HG03432 (cell line): ENCODE measurements around the gene RPS17.
"Not testable (repeated sequence)": the region's sequence is repeated elsewhere in the genome, so short reads cannot be mapped to it uniquely, and the experiment has no call there.

Experiments used
- ATAC-seq: cut with Tn5 transposase; IDR thresholded peaks from one replicate; pipeline ENCODE4 v1.9.1; 2021; ENCODE audit warnings: mild to moderate bottlenecking, moderate library complexity; ENCODE audit not compliant: unreplicated experiment

Gene RPS17

GRCh38 chr15:82513587-82513986 is 26.7 kb downstream of the RPS17 start:
- not testable (repeated sequence) for ATAC-seq

GRCh38 chr15:82507693-82508092 is 32.6 kb downstream of the RPS17 start:
- ATAC-seq: not testable (repeated sequence)

DNA sequence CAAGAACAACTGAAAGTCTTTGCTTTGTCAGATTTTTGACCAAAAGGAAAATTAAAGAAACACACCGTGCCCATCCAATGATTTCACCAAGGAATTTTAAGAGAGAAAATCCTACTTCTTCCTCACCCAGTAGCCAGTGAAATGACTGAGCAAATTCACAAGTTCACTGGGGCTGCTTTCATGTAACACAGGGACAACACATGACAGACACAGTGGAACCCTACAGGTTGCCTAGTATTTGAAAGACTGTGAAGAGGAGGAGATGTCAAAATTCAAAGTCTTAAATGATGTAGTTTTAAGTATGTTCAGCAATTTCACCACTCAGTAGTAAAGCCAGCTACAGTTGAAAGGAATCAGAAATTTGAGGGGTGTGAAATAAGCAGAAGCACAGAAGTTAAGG is 33.2 kb downstream of the RPS17 start:
- not testable (repeated sequence) for ATAC-seq

- ATAC-seq: not testable (repeated sequence)
Observed at GRCh38 chr15:82505842-82506241, 34.4 kb downstream of the RPS17 start.

DNA sequence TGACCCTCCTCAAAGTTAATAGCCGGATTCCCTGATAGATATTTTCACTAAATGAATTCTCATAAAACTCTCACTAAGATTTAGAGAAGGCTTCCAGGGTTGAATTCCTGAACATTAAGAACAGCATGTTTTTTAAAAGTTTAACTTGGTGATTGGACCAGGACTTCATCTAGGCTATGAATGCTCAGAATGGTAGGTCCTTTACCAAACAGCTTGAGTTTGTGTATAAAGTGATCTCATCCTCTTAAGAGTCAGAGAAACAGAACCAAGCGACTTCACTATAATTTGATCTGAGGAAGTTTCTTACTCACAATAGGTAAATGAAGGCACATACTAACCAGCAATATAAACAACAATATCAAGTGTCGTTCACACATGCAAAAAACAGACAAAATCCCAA is 36.2 kb downstream of the RPS17 start:
- not testable (repeated sequence) for ATAC-seq

- peak; percentile 44 for ATAC-seq
Observed at GRCh38 chr15:82502700-82503339, 37.4 kb downstream of the RPS17 start.

- not testable (repeated sequence) for ATAC-seq
Observed at GRCh38 chr15:82500772-82501171, 39.5 kb downstream of the RPS17 start.

DNA sequence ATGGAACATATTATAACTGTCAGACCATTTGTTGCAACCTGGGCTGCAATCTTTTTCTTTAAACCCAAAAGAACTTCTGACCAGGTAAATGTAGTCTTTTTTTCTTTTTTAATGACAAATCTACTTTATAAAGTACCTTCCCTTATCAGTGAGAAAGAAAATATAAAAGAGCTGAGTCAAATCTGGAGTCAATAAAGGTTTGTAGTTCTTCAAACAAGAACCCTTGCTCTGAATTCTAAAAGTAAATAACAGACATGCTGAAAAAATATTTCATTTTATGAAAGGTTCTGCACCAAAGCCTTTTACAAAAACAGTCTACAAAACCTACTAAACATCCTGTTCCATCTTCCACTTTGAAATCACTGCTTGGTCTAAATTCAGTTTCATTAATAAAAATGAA is 42.3 kb downstream of the RPS17 start:
- ATAC-seq: not testable (repeated sequence)

- not testable (repeated sequence) for ATAC-seq
Observed at GRCh38 chr15:82488250-82488649, 52.0 kb downstream of the RPS17 start.

DNA sequence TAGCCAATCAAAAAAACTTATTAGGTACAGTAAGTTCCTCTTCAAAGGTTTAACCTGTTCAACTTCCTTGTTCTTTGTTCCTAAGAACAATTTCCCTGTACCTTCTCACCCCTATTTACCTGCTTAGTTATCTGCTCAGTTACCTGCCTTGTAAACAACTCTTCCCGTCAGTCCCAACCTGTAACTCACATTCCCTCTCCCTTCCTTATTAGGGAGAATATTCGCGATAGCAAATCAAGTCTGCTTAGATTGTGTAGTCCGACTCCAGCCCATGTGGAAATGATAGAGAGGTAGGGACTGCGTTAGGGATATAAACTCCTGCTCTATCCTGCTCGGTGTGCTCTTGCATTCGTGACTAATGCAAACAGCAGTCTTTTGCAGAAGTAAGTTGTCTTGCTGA is 53.2 kb downstream of the RPS17 start:
- not testable (repeated sequence) for ATAC-seq
